HK-2 (cell line): Measurements from ENCODE around the gene AHNAK2.
A peak's percentile ranks its signal among the peaks of the same experiment; 100 is the strongest.
"Not testable (repeated sequence)": the region's sequence is repeated elsewhere in the genome, so short reads cannot be mapped to it uniquely, and the experiment has no call there.

Source experiments
- DNase-seq: peaks from one replicate; pipeline ENCODE4 v3.0.0-alpha.2; 2018; ENCODE audit not compliant: unreplicated experiment

AHNAK2 gene

DNA sequence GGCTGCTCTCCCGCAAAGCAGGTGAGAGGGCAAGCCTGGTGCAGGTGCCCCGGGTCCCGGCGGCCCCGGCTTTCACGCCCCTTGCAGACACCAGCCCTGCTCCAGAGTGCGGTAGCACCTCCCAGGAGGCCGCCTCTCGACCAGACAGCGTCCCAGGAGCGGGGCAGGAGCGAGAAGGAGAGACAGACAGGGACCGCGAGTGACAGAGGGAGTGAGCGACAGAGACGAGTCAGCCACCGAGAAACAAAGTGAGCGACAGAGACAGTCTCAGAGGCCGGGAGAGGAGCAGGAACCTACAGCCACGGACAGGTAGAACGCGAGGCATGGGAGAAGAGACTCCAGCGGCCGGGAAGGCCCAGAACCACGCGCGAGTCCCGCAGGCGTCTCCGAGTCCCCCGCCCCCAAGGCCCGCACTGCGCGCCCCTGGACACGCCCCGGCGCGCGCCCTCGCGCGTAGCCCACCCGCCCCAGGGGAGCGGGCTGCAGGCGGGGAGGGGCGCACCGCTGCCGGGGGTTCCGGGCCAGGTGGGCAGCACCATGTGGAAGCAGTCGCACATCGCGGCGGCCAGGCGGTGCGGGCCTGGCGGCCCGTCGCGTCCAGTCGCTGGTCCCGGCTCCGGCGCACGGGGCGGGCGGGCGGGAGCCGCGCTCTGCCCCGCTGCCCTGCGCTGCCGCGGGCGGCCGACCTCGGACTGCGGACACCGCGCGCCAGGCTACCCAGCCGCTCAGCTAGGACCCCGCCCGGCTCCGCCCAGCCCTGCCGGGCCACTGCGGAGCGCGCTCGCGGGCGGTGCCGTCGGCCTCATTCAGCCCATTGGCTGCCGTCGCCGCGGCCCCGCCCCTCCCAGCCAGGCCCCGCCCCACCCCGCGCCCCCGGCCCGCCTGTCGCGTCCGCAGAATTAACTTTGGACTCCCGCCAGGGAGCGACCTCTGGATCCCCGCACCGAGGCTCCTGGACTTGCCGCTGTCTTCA lies at the start of gene AHNAK2:
Gene AHNAK2, minus strand, starts transcription at position 694 of the 973 bp plus-strand sequence. Its CDS starts 137 bp downstream, at position 557.
- peak; percentile 80 for DNase-seq

DNA sequence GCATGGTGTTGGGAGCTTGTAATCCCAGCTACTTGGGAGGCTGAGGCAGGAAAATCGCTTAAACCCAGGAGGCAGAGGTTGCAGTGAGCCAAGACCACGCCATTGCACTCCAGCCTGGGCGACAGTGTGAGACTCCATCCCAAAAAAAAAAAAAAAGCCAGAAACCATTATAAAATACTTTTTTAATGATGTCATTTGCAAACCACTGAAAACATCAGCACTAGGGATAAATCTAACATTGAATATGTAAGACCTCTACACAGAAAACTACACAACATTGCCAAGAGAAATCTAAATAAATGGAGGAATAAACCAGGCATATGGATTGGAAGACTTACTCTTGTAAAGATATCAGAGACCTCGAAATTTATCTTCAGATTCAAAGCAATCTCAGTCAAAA lies 49.5 kb upstream of the AHNAK2 start:
- not testable (repeated sequence) for DNase-seq

GRCh38 chr14:105026802-105027563 lies 48.8 kb upstream of the AHNAK2 start:
- no peak for DNase-seq

DNA sequence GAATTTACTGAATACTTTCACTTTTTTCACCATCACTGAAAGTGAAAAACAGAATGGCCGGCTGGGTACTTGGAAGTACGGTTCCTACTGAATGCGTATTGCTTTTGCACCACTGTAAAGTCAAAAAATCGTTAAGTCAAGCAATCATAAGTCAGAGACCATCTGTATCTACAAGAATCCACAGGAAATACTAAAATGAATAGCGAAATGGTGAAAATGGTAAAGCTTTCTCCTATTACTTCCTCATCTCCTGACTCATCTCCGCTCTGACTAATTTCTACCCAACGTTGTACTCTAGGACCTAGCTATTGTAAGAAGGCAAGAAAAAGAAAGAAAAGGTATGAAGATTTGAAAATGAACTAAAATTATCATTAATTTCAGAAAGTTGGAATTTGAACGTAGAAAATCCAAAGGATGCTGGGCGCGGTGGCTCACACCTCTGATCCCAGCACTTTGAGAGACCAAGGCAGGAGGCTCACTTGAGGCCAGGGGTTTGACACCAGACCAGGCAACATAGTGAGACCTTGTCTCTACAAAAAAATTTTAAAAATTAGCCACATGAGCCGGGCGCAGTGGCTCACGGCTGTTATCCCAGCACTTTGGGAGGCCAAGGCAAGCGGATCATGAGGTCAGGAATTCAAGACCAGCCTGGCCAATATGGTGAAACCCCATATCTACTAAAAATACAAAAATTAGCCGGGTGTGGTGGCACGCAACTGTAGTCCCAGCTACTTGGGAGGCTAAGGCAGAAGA lies 48.0 kb upstream of the AHNAK2 start:
- no peak for DNase-seq

DNA sequence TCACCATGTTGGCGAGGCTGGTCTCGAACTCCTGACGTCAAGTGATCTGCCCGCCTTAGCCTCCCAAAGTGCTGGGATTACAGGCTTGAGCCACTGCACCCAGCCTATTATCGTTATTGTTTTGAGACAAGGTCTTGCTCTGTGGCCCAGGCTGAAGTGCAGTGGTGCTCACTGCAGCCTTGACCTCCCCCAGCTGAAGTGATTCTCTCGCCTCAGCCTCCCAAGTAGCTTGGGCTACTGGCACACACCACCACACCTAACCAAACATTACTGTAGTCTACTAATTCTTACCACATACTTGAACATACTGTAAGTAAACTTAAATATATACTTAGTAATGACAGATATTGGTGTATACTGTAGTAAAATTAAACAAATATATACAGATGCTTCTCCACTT lies 47.3 kb upstream of the AHNAK2 start:
- DNase-seq: no peak

- no peak for DNase-seq
These were observed 45.8 kb upstream of the AHNAK2 start for GRCh38 chr14:105023791-105024480.

DNA sequence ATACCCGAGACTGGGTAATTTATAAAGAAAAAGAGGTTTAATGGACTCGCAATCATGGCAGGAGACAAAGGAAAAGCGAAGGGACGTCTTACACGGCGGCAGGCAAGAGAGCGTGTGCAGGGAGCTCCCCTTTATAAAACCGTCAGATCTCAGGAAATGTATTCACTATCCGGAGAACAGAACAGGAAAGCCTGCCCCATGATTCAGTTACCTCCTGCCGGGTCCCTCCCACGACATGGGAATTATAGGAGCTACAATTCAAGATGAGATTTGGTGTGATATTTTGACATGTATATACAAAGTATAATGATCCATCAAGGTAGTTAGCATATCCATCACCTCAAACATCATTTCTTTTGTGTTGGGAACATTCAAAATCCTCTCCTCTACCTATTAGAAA lies 45.0 kb upstream of the AHNAK2 start:
- DNase-seq: no peak

- no peak for DNase-seq
These were observed 44.1 kb upstream of the AHNAK2 start for GRCh38 chr14:105022276-105022670.

- DNase-seq: peak; percentile 65
These were observed 43.6 kb upstream of the AHNAK2 start for GRCh38 chr14:105021656-105022275.

GRCh38 chr14:105020815-105021655 lies 42.9 kb upstream of the AHNAK2 start, which contains the start of gene CDCA4:
Gene CDCA4 (minus strand): TSS chr14:105021083. CDS start chr14:105011929, 9,154 bp downstream.
- DNase-seq: peak; percentile 97

DNA sequence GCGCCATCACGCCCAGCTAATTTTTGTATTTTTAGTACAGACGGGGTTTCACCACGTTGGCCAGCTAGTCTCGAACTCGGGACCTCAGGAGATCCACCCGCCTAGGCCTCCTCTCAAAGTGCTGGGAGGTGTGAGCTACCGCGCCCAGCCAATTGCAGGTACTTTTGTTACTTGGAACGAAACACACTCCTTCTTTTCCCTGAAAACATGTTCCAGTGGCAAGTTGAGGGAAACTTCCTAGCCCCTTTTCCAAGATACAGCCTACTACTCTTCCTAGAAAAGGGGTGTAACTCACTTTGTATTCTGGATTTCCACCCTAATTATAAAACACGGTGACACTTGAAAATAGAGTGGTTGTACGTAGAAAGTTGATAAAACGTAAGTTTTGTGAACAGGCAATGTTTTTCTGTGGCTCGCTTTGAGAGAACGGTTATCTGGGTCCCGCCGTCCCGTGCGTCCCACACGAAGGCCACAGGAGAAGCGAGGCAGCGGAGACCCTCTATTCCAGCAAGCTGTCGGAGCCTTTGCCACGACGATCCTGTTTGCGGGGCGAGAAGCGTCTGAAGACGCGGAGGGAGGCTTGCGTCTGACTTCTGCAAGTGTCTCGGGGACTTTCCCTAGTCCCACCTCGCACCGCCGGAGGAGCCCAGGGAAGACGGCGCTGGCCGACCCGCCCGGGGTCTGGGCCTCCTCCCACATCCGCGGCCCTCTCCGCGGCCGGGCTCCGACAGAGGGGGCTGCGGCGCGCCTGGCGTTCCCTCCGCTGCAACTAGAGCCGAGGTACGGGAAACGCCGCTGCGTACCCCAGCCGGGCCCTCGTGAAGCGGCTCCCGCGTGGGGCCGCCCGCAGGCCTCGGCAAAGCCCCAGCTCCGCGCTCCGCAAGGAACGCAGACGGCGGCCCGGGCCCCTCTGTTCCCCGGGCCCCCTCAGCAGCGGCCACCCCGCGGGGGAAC lies 42.0 kb upstream of the AHNAK2 start:
- no peak for DNase-seq

DNA sequence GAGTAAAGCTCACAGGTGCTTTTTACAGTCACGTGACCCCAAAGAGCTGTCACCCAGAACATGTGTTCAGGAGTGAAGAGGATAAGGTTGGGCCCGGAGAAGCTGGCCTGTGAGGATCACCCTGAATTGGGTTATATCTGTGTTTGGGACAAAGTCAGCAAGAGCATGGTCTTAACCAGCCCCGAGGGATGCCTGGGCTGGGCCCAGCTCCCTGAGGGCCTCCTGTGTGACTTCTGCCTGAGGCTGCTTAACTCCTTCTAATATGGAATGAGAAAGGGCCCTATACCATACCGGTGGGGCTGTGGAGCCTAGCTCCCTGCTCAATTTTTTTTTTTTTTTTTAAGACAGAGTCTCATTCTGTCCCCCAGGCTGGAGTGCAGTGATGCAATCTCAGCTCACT lies 40.2 kb upstream of the AHNAK2 start:
- no peak for DNase-seq

GRCh38 chr14:105015905-105016304 lies 37.7 kb upstream of the AHNAK2 start:
- DNase-seq: no peak

GRCh38 chr14:105015242-105015641 lies 37.1 kb upstream of the AHNAK2 start:
- DNase-seq: no peak

GRCh38 chr14:105014631-105015030 lies 36.5 kb upstream of the AHNAK2 start:
- DNase-seq: no peak

DNA sequence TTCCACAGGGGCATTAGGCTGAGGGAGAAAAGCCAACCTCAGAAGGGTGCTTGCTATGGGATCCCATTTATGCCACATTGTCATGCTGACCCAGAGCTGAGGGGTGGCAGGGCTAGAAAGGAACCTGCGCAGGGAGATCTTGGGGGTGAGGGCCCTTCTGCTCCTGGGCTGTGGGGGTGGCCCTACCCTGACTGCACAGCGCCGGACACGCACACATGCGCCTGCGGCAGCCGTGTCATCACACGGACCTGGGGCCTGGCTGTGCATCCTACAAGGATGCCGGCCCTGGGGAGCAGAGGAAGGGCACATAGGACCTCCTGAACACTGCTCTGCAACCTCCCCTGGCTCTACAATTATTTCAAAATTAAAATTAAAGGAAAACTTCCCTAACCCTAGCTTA lies 35.9 kb upstream of the AHNAK2 start:
- no peak for DNase-seq

DNA sequence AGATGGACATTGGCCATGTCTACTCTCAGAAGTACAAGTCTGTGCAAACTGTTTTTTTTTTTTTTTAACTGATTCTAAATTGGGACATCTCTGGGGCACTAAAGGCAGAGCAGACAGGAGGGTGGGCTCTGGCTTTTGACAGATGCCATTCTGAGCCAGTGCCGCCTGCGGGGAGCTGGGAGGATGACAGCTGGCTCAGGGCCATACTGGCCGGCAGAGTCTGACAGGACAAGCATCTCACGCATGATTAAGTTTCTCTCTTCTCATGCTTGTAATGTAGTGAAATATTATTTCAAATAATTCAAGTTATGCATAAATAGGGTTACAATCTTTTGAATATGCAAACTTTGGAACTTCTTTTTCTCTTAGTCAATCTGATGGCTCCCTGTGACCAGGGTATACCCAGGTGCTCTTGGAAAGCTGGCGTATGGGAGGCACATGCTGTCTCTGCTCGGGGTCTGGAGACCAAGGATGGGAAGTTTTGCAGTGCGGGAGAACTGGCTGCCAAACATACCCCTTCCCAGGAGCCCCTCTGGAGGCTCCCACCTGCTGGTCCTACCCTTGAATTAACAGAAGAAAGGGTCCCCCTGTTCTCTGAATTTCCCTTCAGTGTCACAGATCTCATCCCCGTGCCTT lies 35.1 kb upstream of the AHNAK2 start:
- no peak for DNase-seq
